ENCODE results near the gene CHST12.
"Not testable (repeated sequence)": the region's sequence is repeated elsewhere in the genome, so short reads cannot be mapped to it uniquely, and the experiment has no call there.

Gene CHST12

GRCh38 chr7:2436341-2437104, 33.1 kb downstream of the CHST12 start:
- no peak for DNase-seq (ENCODE audit: low spot score)

GRCh38 chr7:2437136-2437535, 33.7 kb downstream of the CHST12 start:
- no peak for DNase-seq (ENCODE audit: low spot score)

GRCh38 chr7:2437537-2438148, 34.2 kb downstream of the CHST12 start:
- no peak for DNase-seq (ENCODE audit: low spot score)

- no peak for DNase-seq (ENCODE audit: low spot score)
These were observed 34.8 kb downstream of the CHST12 start for GRCh38 chr7:2438186-2438585.

- no peak for DNase-seq (ENCODE audit: low spot score)
These were observed 35.4 kb downstream of the CHST12 start for GRCh38 chr7:2438775-2439174.

- DNase-seq (ENCODE audit: low spot score) = no peak
These were observed 37.3 kb downstream of the CHST12 start for GRCh38 chr7:2440608-2441245.

GRCh38 chr7:2441430-2442058, 38.1 kb downstream of the CHST12 start:
- DNase-seq (ENCODE audit: low spot score) = no peak

- no peak for DNase-seq (ENCODE audit: low spot score)
These were observed 40.1 kb downstream of the CHST12 start for GRCh38 chr7:2443491-2443890.

GRCh38 chr7:2444476-2444875, 41.1 kb downstream of the CHST12 start:
- DNase-seq (ENCODE audit: low spot score) = no peak

- DNase-seq (ENCODE audit: low spot score) = no peak
These were observed 41.6 kb downstream of the CHST12 start for GRCh38 chr7:2445047-2445446.

GRCh38 chr7:2445898-2446555, 42.6 kb downstream of the CHST12 start:
- no peak for DNase-seq (ENCODE audit: low spot score)

- DNase-seq (ENCODE audit: low spot score) = no peak
These were observed 43.3 kb downstream of the CHST12 start for GRCh38 chr7:2446676-2447075.

GRCh38 chr7:2450198-2451107, 47.0 kb downstream of the CHST12 start:
- DNase-seq (ENCODE audit: low spot score) = no peak

- peak; percentile 74 for DNase-seq (ENCODE audit: low spot score)
These were observed 48.0 kb downstream of the CHST12 start for GRCh38 chr7:2451171-2452073.

GRCh38 chr7:2452074-2452507, 48.7 kb downstream of the CHST12 start:
- DNase-seq (ENCODE audit: low spot score) = no peak

GRCh38 chr7:2452643-2453270, 49.3 kb downstream of the CHST12 start:
- DNase-seq (ENCODE audit: low spot score) = no peak

- not testable (repeated sequence) for DNase-seq (ENCODE audit: low spot score)
These were observed 50.4 kb downstream of the CHST12 start for GRCh38 chr7:2453849-2454248.

GRCh38 chr7:2459674-2460073, 56.3 kb downstream of the CHST12 start:
- DNase-seq (ENCODE audit: low spot score) = no peak

- no peak for DNase-seq (ENCODE audit: low spot score)
These were observed 56.8 kb downstream of the CHST12 start for GRCh38 chr7:2460188-2460587.

GRCh38 chr7:2460641-2461040, 57.2 kb downstream of the CHST12 start:
- DNase-seq (ENCODE audit: low spot score) = no peak
